G401 (cell line): ENCODE results near the gene ITSN1. TPM values are rescaled to one million over a fixed set of nuclear protein-coding genes. Genes with fewer than 3 reads are reported as not detected.
A peak's percentile ranks its signal among the peaks of the same experiment; 100 is the strongest.
"Not testable (repeated sequence)": the region's sequence is repeated elsewhere in the genome, so short reads cannot be mapped to it uniquely, and the experiment has no call there.

Experiments
- DNase-seq: peaks from one replicate; pipeline ENCODE4 v3.0.0-alpha.2; 2015; ENCODE audit warnings: low spot score
- in situ Hi-C: cut with HindIII; loops from 2 replicates; pipeline ENCODE4 v1.10.0; 2016; ENCODE audit warnings: low sequenced_read_pairs, mixed read lengths
- total RNA-seq: library from RNA; depleted of rRNA; stranded (reverse); fragments of >200 nt; shearing (Covaris generic); gene quantifications from 2 replicates; pipeline ENCODE4 v1.2.3, GENCODE V29; 2014; rRNA removed

ITSN1 gene
- 33.4 and 64.3 TPM in 2 replicates for total RNA-seq

GRCh38 chr21:33642027-33642895, at the start of gene ITSN1:
Gene ITSN1 (plus strand): TSS chr21:33642501. CDS start chr21:33718829, 76,328 bp downstream.
- in situ Hi-C loops: no loop called here
- DNase-seq: peak; percentile 100

DNA sequence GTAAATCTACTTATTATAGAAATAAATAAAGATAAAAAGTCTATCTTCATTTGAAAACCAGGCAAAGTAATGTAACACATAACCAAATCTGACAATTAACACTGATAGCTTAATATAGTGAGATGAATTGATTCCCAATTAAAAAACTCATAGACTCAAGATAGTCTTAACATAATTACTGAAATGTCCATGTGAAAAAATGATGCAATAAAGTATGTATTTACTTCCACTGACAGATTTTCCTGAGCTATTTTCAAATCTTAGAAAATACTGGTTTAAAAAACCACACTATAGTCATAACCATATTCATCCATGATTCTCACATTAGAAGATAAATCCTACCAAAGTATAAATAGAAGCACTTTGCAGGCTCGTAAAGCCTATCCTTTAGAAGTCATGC, 44.2 kb upstream of the ITSN1 start:
- DNase-seq: no peak
- in situ Hi-C loops: no loop called here

DNA sequence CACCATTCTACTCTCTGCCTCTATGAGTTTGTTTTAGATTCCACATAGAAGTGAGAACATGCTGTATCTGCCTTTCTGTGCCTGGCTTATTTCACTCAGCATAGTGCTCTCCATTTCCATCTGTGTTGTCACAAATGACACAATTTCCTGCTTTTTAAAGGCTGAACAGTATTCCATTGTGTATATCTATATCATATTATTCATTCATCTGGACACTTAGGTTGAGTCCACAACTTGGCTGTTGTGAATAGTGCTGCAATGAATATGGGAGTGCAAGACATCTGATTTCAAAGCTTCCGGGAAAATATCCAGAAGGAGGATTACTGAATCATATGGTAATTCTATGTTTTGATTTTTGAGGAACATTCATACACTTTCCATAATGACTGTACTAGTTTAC, 33.7 kb upstream of the ITSN1 start:
- DNase-seq: no peak
- in situ Hi-C loops: no loop called here

GRCh38 chr21:33611006-33611744, 31.1 kb upstream of the ITSN1 start:
- no peak for DNase-seq
- in situ Hi-C loops: no loop called here

DNA sequence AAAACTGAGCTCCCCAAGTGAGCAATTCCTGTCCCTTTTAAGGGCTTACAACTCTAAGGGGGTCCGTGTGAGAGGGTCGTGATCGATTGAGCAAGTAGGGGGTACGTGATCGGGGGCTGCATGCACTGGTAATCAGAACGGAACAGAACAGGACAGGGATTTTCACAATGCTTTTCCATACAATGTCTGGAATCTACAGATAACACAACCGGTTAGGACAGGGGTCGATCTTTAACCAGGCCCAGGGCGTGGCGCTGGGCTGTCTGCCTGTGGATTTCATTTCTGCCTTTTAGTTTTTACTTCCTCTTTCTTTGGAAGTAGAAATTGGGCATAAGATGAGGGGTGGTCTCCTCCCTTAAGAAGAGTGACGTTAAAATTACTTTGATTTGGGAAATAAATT, 24.7 kb upstream of the ITSN1 start:
- in situ Hi-C loops, DNase-seq: not testable (repeated sequence)

- in situ Hi-C loops: no loop called here
- DNase-seq: no peak
These were observed 23.9 kb upstream of the ITSN1 start for GRCh38 chr21:33618407-33618806.

GRCh38 chr21:33619726-33620125, 22.6 kb upstream of the ITSN1 start:
- in situ Hi-C loops: no loop called here
- no peak for DNase-seq

GRCh38 chr21:33622253-33622652, 20.0 kb upstream of the ITSN1 start:
- in situ Hi-C loops: no loop called here
- DNase-seq: no peak

- DNase-seq, in situ Hi-C loops: not testable (repeated sequence)
These were observed 16.1 kb upstream of the ITSN1 start for GRCh38 chr21:33626151-33626550.

- no peak for DNase-seq
- in situ Hi-C loops: no loop called here
These were observed 8.0 kb upstream of the ITSN1 start for GRCh38 chr21:33634254-33634653.

DNA sequence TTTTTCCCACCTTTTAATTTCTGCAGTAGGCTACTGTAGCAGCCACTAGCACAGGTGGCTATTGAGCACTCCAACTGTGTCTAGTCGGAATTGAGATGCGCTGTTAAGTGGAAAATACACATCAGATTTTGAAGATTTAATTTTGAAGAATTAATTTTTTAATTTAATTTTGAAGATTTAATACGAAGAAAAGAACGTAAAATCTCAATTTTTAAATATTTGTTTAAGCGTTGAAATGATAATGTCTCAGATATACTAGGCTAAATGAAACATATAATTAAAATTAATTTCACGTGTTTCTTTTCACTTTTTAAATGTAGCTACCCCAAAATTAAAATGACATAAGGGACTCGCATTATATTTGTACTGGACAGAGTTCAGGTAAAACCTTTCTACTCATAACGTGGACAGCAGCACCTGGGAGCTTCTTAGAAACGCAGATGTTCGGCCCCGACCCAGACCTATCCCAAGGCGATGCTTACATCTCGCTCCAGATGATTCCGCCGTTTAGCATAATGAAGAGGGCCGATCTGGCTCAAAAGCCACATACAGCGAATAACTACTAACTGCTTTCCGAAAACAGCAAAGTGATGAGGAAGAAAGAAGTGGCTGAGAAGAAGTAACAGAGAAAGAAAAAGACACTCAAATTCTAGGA, 1.5 kb upstream of the ITSN1 start:
- in situ Hi-C loops: no loop called here
- no peak for DNase-seq

- peak; percentile 100 for DNase-seq
- in situ Hi-C loops: no loop called here
These were observed 812 bp upstream of the ITSN1 start, which contains the start of gene CRYZL1 for GRCh38 chr21:33641352-33642026. Gene CRYZL1 (minus strand): TSS chr21:33641741. CDS start chr21:33631551, 10,190 bp downstream.

DNA sequence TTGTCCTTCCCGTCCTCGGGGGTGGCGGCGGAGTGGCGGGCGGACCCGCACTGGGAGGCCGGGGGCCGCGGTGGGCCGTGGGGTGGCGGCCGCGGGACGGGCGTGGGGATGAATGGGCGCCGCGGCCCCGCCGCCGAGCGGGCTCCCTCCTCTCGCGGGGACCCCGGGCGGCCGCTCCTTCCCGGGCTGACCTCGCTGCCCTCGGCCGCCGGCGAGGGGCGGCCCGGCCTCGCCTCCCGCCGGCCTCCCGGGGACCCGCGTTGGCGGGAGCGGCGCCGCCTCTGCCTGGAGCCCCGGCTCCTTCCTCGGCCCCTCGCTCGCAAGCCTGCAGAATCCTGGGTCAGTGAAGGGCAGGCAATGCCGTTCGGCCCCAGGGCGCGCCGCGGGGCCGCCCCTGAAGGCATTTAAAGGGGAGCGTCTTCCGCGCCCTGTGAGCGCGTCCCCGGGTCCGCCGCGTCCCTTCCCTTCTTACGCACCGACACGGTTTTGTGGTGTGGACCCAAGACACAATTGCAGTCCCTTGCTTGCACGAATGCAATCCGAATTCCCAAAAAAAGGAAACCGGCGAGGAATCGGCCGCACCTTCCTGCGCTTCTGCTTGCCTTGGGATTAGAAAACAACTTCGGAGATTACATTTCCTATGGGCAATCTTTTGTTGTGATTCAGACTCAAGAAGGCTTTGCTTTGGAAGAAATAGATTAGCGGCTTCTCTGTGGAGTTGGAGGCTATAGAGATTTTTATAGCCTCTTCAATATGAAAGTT, 776 bp downstream of the ITSN1 start:
- peak; percentile 53 for DNase-seq
- in situ Hi-C loops: no loop called here

GRCh38 chr21:33643658-33644311, 1.5 kb downstream of the ITSN1 start:
- in situ Hi-C loops: no loop called here
- no peak for DNase-seq

DNA sequence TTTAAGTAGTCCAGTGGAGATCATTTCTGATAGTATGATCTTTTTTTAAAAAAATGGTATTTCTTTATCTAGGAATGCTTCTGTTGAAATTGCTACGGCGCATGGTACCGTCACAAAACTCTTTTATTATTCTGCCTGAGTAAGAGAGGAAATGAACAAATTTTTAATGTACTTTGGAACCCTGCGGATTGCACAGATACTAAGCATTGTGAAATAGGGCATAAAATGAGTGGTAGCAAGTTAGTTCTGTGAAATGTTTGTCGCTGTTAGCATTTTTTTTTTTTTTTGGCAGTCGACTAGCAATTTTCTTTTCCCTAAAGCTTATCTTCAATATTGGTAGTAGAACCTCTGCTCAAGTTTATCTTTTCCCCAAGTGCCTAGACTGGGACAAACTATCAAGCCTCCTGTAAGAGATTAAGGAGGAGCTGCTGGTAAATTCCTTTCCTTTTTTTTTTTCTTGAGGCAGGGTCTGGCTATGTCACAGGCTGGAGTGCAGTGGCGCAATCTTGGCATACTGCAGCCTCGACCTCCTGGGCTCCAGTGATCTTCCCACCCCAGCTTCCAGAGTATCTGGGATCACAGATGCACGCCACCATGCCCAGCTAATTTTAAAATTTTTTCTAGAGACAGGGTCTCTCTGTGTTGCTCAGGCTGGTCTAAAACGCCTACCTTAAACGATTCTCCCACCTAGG, 2.2 kb downstream of the ITSN1 start:
- DNase-seq: no peak
- in situ Hi-C loops: no loop called here

DNA sequence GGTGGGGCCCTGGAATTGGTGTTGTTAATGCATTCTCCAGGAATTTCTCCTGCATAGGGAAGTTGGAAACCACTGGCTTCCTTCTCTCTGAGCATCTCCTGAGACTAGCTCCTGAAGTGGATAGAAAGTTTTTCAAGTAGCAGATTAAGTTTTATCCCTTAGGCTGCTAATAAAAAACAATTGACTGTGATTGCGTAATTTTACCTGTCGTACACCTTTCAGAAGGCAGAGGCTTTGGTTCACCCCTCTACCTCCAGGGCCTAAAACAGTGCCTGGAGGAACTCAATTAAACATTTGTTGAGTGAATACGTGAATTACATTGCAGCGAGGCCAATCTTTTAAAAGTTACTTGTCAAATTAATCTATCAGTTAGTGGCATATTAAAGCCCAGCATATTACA, 3.4 kb downstream of the ITSN1 start:
- in situ Hi-C loops: no loop called here
- DNase-seq: no peak

- DNase-seq: no peak
- in situ Hi-C loops: no loop called here
These were observed 5.3 kb downstream of the ITSN1 start for GRCh38 chr21:33647587-33647986.

DNA sequence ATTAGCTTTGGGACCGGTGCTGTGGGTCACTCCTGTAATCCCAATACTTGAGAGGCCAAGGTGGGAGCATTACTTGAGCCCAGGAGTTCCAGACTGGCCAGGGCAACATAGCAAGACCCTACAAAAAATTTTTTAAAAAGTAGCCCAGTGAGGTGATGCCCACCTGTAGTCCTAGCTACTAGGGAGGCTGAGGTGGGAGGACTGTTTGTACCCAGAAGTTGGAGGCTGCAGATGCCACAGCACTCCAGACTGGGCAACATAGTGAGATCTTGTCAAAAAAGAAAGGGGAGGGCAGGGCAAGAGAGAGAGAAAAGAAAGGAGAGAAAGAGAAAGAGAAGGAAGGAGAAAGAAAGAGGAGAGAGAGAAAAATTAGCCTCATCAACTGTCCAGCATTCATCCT, 6.3 kb downstream of the ITSN1 start:
- in situ Hi-C loops: no loop called here
- DNase-seq: no peak
